HG03039 (cell line): ENCODE measurements around the gene ERCC6L2.

Experiments used
- ATAC-seq: cut with Tn5 transposase; IDR thresholded peaks from one replicate; pipeline ENCODE4 v1.9.1; 2021; ENCODE audit warnings: mild to moderate bottlenecking, moderate library complexity; ENCODE audit not compliant: unreplicated experiment

ERCC6L2 gene

GRCh38 chr9:95910770-95911340 lies 35.4 kb downstream of the ERCC6L2 start:
- ATAC-seq: no peak

GRCh38 chr9:95912773-95913172 lies 37.3 kb downstream of the ERCC6L2 start:
- no peak for ATAC-seq

DNA sequence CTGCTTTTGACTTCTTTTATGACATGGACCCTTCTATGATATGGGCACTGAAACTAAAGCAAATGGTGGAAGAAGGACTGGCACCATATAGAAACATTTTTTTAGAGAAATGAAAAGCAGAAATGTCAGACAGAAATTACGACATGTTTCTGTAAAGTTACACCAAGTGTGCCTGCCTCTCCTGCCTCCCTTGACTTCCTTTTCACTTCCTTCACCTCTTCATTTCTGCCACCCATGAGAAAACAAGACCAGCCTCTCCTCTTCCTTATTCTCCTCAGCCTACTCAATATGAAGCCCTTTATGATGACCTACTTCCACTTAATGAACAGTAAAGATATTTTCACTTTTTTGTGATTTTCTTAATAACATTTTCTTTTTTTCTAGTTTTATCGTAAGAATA lies 44.5 kb downstream of the ERCC6L2 start:
- ATAC-seq: no peak

GRCh38 chr9:95923794-95924193 lies 48.3 kb downstream of the ERCC6L2 start:
- no peak for ATAC-seq

- ATAC-seq: no peak
Measured at GRCh38 chr9:95924987-95925386, 49.5 kb downstream of the ERCC6L2 start.

- ATAC-seq: no peak
Measured at GRCh38 chr9:95927271-95928004, 51.9 kb downstream of the ERCC6L2 start.

DNA sequence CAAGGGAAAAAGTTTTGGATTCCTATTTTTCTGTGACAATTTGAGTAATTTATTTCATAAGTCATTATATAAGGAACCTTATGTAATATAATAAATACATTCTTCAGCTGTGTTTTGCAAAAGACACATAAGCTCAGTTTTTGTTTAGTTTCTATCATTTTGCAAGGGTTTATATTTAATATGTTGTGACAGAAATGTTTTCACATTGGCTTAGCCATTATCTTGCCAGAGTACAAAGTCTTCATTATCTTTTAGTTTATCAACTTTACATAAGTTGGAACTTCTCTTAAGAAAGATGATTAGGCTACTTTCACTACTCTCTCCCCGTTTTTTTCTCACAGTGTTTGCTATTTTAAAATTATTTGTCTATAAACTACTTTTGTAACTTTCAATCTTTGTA lies 54.8 kb downstream of the ERCC6L2 start:
- ATAC-seq: no peak

DNA sequence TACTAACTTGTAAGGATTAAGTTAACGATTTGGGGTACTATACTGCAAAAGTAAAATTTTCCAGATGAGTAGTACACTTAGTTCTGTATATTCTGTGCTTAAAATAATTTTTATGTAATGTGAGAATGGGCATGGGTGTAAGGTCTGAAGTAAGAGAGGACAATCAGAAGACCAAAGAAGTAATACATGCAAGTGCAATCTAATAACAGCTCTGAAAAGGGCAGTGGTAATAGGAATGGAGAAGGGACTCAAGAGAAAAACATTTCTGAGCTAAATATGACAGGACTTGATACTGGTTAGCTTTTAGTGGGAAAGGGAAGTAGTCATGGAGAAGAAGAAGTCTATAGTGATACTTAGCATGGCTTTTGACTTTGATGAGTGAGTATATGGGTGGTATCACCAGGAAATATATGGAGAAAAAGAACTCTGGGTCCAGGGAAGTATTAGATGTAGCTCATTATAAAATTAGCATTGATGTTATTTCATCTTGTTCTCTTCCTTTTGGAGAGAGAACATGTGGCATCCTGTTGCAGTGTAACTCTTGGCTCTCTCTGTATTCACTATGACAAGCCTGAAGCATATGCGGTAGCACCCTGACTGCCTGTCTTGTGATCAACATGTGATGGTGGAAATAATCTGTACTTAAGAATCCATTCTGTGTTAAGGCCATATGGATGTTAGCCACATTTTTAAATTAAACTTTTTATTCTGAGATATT lies 60.5 kb downstream of the ERCC6L2 start:
- no peak for ATAC-seq

GRCh38 chr9:95936579-95937075 lies 61.1 kb downstream of the ERCC6L2 start:
- no peak for ATAC-seq

- ATAC-seq: no peak
Measured at GRCh38 chr9:95937131-95937530, 61.6 kb downstream of the ERCC6L2 start.

GRCh38 chr9:95938724-95939123 lies 63.2 kb downstream of the ERCC6L2 start:
- ATAC-seq: no peak

GRCh38 chr9:95939472-95939871 lies 64.0 kb downstream of the ERCC6L2 start:
- no peak for ATAC-seq

- no peak for ATAC-seq
Measured at GRCh38 chr9:95940265-95940664, 64.8 kb downstream of the ERCC6L2 start.

DNA sequence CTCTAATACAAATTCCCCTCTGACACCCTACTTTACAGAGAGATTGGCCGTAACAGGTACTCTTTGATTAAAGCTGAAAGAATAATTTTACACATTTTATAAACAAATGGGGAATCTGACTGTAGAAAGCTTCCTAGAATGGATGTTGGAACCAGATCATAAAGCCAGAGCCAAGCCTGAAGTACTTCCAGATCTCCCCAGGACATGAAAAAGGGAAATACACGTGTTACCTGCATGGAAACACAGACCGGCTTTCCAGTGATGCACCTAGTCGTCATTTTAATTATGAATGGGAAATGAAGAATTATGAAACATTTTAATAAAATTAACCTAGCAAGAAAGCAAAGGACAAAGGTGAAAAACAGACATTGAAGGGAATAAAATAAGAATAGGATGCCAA lies 66.5 kb downstream of the ERCC6L2 start:
- no peak for ATAC-seq

GRCh38 chr9:95947118-95947517 lies 71.6 kb downstream of the ERCC6L2 start:
- ATAC-seq: no peak

DNA sequence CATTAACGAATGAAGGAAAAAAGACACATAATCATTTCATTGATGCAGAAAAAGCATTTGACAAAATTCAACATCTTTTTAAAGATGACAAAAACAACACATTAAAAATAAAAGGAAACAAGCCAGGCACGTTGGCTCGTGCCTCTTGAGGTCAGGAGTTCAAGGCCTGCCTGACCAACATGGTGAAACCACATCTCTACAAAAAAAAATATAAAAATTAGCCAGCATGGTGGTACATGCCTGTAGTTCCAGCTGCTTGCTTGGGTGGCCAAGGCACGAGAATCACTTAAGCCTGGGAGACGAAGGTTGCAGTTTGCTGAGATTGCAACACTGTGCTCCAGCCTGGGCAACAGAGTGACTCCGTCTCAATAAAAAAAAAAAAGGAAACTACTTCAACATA lies 77.0 kb downstream of the ERCC6L2 start:
- no peak for ATAC-seq

- no peak for ATAC-seq
Measured at GRCh38 chr9:95953986-95954385, 78.5 kb downstream of the ERCC6L2 start.

GRCh38 chr9:95954940-95955339 lies 79.4 kb downstream of the ERCC6L2 start:
- ATAC-seq: no peak

DNA sequence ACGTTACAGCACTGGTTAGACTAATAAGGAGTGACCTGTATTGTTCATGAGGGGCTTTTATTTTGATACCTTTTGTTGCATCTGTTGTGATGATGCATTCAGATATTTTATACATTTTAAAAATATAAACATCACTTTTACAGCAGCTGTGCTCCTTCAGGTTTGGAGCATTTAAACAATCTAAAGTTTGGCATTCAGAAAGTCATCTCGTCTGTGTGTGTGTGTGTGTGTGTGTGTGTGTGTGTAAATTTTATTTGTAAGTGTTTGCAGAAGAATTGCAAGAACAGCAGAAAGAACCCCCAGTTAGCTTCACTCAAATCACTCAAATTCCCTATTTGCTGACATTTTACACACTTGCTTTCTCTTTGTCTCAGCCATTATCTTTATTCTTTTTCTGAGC lies 87.4 kb downstream of the ERCC6L2 start:
- no peak for ATAC-seq

DNA sequence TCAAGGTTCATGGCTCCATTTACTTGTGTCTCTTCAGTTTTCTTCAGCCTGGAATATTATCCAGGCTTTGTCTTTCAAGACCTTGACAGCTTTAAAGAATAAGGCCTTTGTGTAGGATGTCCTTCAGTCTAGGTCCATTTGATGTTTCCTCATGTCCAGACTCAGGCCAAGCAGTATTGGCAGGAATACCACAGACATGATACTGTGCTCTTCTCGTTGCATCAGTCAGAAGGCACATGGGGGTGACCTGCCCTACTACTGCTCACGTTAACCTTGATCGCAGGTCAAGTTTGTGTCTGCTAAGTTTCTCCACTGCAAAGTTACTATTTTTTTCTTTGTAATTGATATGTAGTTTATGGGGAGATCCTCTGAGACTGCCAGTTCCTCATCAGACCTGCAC lies 88.2 kb downstream of the ERCC6L2 start:
- ATAC-seq: no peak

- ATAC-seq: no peak
Measured at GRCh38 chr9:95966306-95966705, 90.8 kb downstream of the ERCC6L2 start.

- no peak for ATAC-seq
Measured at GRCh38 chr9:95970317-95970716, 94.8 kb downstream of the ERCC6L2 start.
